T-cell (primary cell): ENCODE measurements around the gene ZNF37A. TPM values are rescaled to one million over a fixed set of nuclear protein-coding genes. Genes with fewer than 3 reads are reported as not detected.
"Not testable (repeated sequence)": the region's sequence is repeated elsewhere in the genome, so short reads cannot be mapped to it uniquely, and the experiment has no call there.

Experiments used
- ATAC-seq, 4 experiments: fragments of 200-7000 bp in 3 of 4; fragments of 150-1000 bp in 1 of 4; cut with Tn5 transposase; replicated peaks in 1 of 4; 1 replicate in 3 of 4; 2 replicates in 1 of 4; pipeline ENCODE4 v1.10.0; 2021; ENCODE audit warnings: moderate library complexity in 3 of 4, mild to moderate bottlenecking in 2 of 4, moderate number of reproducible peaks in 1 of 4
- CTCF ChIA-PET, 2 donors: fragments of 300-600 bp; sonication (Branson Sonifier 250); formaldehyde crosslinking; loops; one replicate each; lab custom pipeline; 2022; ENCODE audit warnings: antibody characterized with exemption in 2 of 2; lab: Charles Lee
- POLR2A ChIA-PET, 2 donors: fragments of 300-600 bp; sonication (Branson Sonifier 250); formaldehyde crosslinking; loops; one replicate each; lab custom pipeline; 2022; ENCODE audit warnings: antibody characterized with exemption in 2 of 2; lab: Charles Lee
- DNase-seq, 35 experiments: peaks; one replicate each; pipeline versions ENCODE4 v3.0.0 to v3.0.0-alpha.2; 2013 to 2023
- H3K27ac ChIP-seq: one replicate; pipeline ENCODE4 v1.5.1; 2013; ENCODE audit warnings: low read length
- H3K27me3 ChIP-seq, 2 experiments: replicated peaks in 1 of 2; 1 replicate in 1 of 2; 2 replicates in 1 of 2; pipeline versions ENCODE4 v1.6.1 to v1.7.0; 2013; ENCODE audit warnings: low read length in 1 of 2, mixed read lengths in 1 of 2; ENCODE audit not compliant: control insufficient read depth in 2 of 2, insufficient read depth in 2 of 2; ENCODE audit errors: extremely low read depth in 1 of 2
- H3K36me3 ChIP-seq, 2 donors: 1 replicate in 1 of 2; 2 replicates in 1 of 2; pipeline versions ENCODE4 v1.6.1 to v1.7.0; 2013; ENCODE audit warnings: low read length in 1 of 2; ENCODE audit not compliant: control insufficient read depth in 2 of 2, insufficient read depth in 1 of 2; ENCODE audit errors: extremely low read depth in 1 of 2
- H3K4me1 ChIP-seq, 2 experiments: 1 replicate in 1 of 2; 2 replicates in 1 of 2; pipeline versions ENCODE4 v1.6.1 to v1.7.0; 2013; ENCODE audit warnings: low read length in 2 of 2, mixed read lengths in 1 of 2; ENCODE audit not compliant: insufficient read depth in 2 of 2, control insufficient read depth in 1 of 2; ENCODE audit errors: extremely low read depth in 1 of 2
- H3K4me3 ChIP-seq, 2 donors: 1 replicate in 1 of 2; 2 replicates in 1 of 2; pipeline versions ENCODE4 v1.5.1 to v1.7.0; 2013; ENCODE audit warnings: mild to moderate bottlenecking in 2 of 2, low read length in 1 of 2, moderate library complexity in 1 of 2; ENCODE audit not compliant: control insufficient read depth in 1 of 2; ENCODE audit errors: extremely low read depth in 1 of 2
- H3K9me3 ChIP-seq: 2 replicates; pipeline ENCODE4 v1.7.0; 2013
- H3K27ac Mint-ChIP-seq, 2 donors: one replicate each; pipeline ENCODE4 v1.8.0; 2020 to 2021; ENCODE audit warnings: mild to moderate bottlenecking in 2 of 2, mixed read lengths in 2 of 2
- H3K27me3 Mint-ChIP-seq, 2 donors: one replicate each; pipeline ENCODE4 v1.8.0; 2021 to 2022; ENCODE audit warnings: mixed read lengths in 2 of 2
- H3K36me3 Mint-ChIP-seq: one replicate; pipeline ENCODE4 v1.8.0; 2021; ENCODE audit warnings: mixed read lengths
- H3K4me1 Mint-ChIP-seq, 3 donors: one replicate each; pipeline ENCODE4 v1.8.0; 2020 to 2022; ENCODE audit warnings: mixed read lengths in 3 of 3, mild to moderate bottlenecking in 1 of 3
- H3K4me3 Mint-ChIP-seq, 3 donors: one replicate each; pipeline ENCODE4 v1.8.0; 2020 to 2022; ENCODE audit warnings: mild to moderate bottlenecking in 3 of 3, mixed read lengths in 3 of 3, moderate library complexity in 3 of 3
- H3K9me3 Mint-ChIP-seq, 3 donors: one replicate each; pipeline ENCODE4 v1.8.0; 2020 to 2022; ENCODE audit warnings: mixed read lengths in 3 of 3
- WGBS: methylation state at CpG from one replicate; pipeline ENCODE4 v1.1.5; 2013; ENCODE audit warnings: missing lambda C conversion rate; ENCODE audit not compliant: insufficient coverage; 5-methylcytosine and 5-hydroxymethylcytosine counted together
- total RNA-seq, 35 experiments: library from RNA in 6 of 35; stranded (reverse) in 6 of 35; fragments of 120-200 nt in 1 of 35; gene quantifications; one replicate each; pipeline versions ENCODE4 v1.2.1 to v1.2.4 and lab custom pipeline; 2013 to 2026

The ZNF37A gene
- total RNA-seq (10 to 100 TPM; 15.9 to 23.8 (median 22.6) TPM), total RNA-seq (lab: John Stamatoyannopoulos, UW) (18.4 to 110 (median 66.9) reads per million in 29 experiments)
- 16.5 TPM for total RNA-seq (2013)

DNA sequence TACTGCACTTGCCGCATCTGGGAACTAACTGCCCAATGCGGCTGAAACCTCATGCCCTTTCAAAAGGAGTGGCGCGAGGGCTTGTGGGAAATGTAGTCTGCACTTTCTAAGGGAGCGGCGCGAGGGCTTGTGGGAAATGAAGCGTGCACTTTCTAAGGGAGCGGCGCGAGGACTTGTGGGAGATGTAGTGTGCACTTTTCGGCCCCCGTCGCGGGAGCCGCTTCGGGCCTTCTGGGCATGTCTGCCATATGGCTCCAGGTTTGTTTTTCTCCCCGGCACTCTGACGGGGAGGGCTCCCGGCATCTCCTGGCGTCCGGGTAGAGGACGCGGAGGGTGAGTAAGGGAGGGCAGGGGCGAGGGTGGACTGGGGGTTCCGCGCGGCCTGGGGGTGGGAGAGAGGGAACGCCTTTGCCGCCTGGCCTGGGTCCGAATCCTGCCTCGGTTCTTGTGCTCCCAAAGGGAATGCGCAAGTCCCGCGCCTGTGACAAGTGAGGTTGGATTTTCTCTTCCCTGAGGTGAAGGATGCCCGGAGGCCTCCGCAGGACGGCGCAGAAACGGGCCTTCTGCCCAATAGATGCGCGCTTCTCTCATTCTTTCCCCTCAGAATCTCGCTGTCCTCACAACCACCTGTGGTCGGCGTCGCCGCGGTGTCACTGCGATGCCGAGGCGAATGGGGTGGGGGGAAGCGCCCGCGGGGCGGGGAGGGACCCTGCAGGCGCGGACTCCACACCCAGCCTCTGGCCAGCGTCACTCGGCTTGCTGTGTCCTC is at the start of gene ZNF37A:
Gene ZNF37A, plus strand, starts transcription at position 180 of the 769 bp plus-strand sequence. CDS start 2,281 bp downstream, outside the sequence.
- POLR2A ChIA-PET = interaction anchor here in 1 of 2 donors (3.0 kb wide), 1 partner anchor 84 kb away, joined by 9 read pairs; the partner anchor contains the start of gene ZNF33A
- Histone ChIP-seq H3K27ac (peak within 1 kb of the TSS; percentile 87), H3K4me3 (peak within 1 kb of the TSS; percentile 85 to 88), H3K27me3 (no peaks in the 10 kb centered on the region), H3K4me1 (peaks cover 4 to 24% of the 10 kb centered on the region in 2 experiments), H3K36me3 (peaks cover 4 to 17% of the 10 kb centered on the region in 2 donors), H3K9me3 (no peaks in the 10 kb centered on the region)
- H3K9me3 Mint-ChIP-seq = peaks cover 4 to 9% (median 8%) of the 10 kb centered on the region in 3 donors
- H3K36me3 Mint-ChIP-seq = peaks cover 40% of the 10 kb centered on the region
- peaks cover 34 to 39% (median 35%) of the 10 kb centered on the region in 3 donors for H3K4me1 Mint-ChIP-seq
- H3K27ac Mint-ChIP-seq = peak within 1 kb of the TSS; percentile 84 to 94
- peak; percentile 77 to 96 (median 86) for DNase-seq
- no peaks in the 10 kb centered on the region for H3K27me3 Mint-ChIP-seq
- peak within 1 kb of the TSS; percentile 83 to 92 (median 90) for H3K4me3 Mint-ChIP-seq
- ATAC-seq = peak; percentile 97 to 98 (median 98)
- CTCF ChIA-PET = interaction anchor here (1.2 to 2.2 kb wide), 2 partner anchors 117 to 118 kb away, joined by 3 to 10 read pairs; partner anchors contain the start of gene ZNF25 (in 2 of the 2)
- WGBS = under 1% methylated on average over 49 of the region's 59 CpGs

DNA sequence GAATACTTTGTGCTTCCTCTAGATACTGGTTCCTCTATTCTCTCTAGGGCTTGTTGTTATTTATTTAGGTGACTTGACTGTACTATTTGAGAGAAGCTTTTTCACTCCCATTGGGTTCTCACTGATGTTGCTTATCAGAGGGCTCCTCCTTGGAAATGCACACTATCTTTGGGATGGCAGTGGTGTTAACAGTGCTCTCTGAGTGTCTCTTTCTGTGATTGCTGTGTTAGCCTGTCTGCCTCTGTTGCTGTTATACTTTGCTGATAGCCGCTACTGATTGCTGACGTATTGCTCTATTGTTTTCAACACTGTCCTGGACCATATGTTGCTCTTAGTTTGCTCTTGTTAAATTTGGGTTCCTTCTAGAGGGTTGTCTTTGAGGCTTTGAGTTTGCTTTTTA is 49.0 kb upstream of the ZNF37A start:
- ATAC-seq = no peak

DNA sequence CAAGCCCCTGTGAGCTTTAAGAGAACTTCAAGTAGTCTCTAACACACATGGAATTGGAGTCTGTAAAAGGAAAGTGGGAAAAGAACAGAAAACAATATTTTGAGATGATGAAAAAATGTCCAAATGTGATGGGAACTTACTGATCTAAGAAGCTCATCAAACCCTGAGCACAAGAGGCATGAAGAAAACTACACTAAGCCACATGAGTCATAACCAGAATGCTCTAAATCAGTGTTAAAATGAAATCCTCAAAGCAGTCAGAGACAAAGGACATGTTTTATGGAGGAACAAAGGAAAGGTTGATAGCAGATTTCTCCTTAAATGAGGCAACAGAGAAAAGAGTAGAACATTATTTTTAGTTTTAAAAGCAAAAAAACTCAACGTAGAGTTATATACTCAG is 46.5 kb upstream of the ZNF37A start:
- no CpG with 5 or more reads among the region's 1 CpG for WGBS
- Histone ChIP-seq H3K9me3 (peaks cover 2% of the 10 kb centered on the region), H3K4me3 (no peak overlapping the region), H3K27me3 (no peaks in the 10 kb centered on the region), H3K36me3 (peaks cover 0 to 16% of the 10 kb centered on the region in 2 donors), H3K27ac (no peak overlapping the region), H3K4me1 (peaks cover 0 to 2% of the 10 kb centered on the region in 2 experiments)
- ATAC-seq (no peak), DNase-seq (no peak)
- peaks cover 5 to 31% (median 22%) of the 10 kb centered on the region in 3 donors for H3K9me3 Mint-ChIP-seq
- POLR2A ChIA-PET = no interaction called here
- H3K4me1 Mint-ChIP-seq = peaks cover 19 to 23% (median 23%) of the 10 kb centered on the region in 3 donors
- peaks cover 83% of the 10 kb centered on the region for H3K36me3 Mint-ChIP-seq
- H3K27me3 Mint-ChIP-seq = no peaks in the 10 kb centered on the region
- no peak overlapping the region for H3K4me3 Mint-ChIP-seq
- CTCF ChIA-PET = interaction anchor here in 1 of 2 donors (0.6 kb wide), 1 partner anchor 29 kb away, joined by 3 read pairs; no protein-coding TSS in a partner anchor
- H3K27ac Mint-ChIP-seq = no peak overlapping the region

More for the DNA sequence above, 49.0 kb upstream of the ZNF37A start:
- Mint-ChIP-seq H3K4me1 (peaks cover 31 to 36% (median 34%) of the 10 kb centered on the region in 3 donors), H3K9me3 (peaks cover 5 to 22% (median 21%) of the 10 kb centered on the region in 3 donors), H3K27ac (no peak overlapping the region), H3K36me3 (peaks cover 81% of the 10 kb centered on the region), H3K4me3 (no peak overlapping the region), H3K27me3 (no peaks in the 10 kb centered on the region)
- H3K27ac ChIP-seq = no peak overlapping the region
- H3K4me3 ChIP-seq = no peak overlapping the region
- H3K9me3 ChIP-seq = no peaks in the 10 kb centered on the region
- DNase-seq = no peak
- H3K36me3 ChIP-seq = peaks cover 0 to 20% of the 10 kb centered on the region in 2 donors
- no peaks in the 10 kb centered on the region for H3K27me3 ChIP-seq
- CTCF ChIA-PET = no interaction called here
- WGBS = no CpG with 5 or more reads among the region's 2 CpGs
- POLR2A ChIA-PET = interaction anchor here in 1 of 2 donors (0.7 kb wide), 1 partner anchor 30 kb away, joined by 4 read pairs; no protein-coding TSS in a partner anchor
- peaks cover 2% of the 10 kb centered on the region in 2 experiments for H3K4me1 ChIP-seq

DNA sequence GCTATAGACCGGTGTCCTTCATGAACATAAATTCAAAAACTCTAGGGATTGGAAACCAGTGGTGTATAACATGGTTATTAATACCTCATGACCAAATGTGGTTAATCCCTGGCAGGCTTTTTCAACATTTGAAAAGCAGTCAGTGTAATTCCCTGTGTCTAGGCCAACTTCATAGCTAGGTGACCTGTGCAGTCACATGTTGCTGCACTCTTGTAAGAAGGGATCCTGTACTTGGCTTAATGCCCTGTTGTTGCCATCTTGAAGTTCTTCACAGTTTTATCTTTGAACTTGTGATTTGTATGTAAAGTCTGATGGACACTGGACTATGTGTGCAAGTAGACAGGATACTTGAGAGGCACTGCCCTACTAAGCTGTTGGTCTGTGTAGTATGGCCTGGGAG is 43.9 kb upstream of the ZNF37A start:
- Mint-ChIP-seq H3K27me3 (no peaks in the 10 kb centered on the region), H3K36me3 (peaks cover 88% of the 10 kb centered on the region), H3K9me3 (peaks cover 17 to 55% (median 41%) of the 10 kb centered on the region in 3 donors), H3K27ac (no peak overlapping the region), H3K4me1 (peaks cover 2 to 7% (median 4%) of the 10 kb centered on the region in 3 donors), H3K4me3 (no peak overlapping the region)
- peaks cover 18% of the 10 kb centered on the region for H3K9me3 ChIP-seq
- no CpG with 5 or more reads among the region's 1 CpG for WGBS
- H3K4me1 ChIP-seq = no peaks in the 10 kb centered on the region
- ChIA-PET CTCF (no interaction called here), POLR2A (interaction anchor here in 1 of 2 donors (0.6 kb wide), 2 partner anchors 54 to 181 kb away, joined by 8 to 10 read pairs; no protein-coding TSS in a partner anchor)
- DNase-seq (no peak), ATAC-seq (no peak)
- no peak overlapping the region for H3K27ac ChIP-seq
- peaks cover 8 to 30% of the 10 kb centered on the region in 2 donors for H3K36me3 ChIP-seq
- H3K27me3 ChIP-seq = no peaks in the 10 kb centered on the region
- no peak overlapping the region for H3K4me3 ChIP-seq

DNA sequence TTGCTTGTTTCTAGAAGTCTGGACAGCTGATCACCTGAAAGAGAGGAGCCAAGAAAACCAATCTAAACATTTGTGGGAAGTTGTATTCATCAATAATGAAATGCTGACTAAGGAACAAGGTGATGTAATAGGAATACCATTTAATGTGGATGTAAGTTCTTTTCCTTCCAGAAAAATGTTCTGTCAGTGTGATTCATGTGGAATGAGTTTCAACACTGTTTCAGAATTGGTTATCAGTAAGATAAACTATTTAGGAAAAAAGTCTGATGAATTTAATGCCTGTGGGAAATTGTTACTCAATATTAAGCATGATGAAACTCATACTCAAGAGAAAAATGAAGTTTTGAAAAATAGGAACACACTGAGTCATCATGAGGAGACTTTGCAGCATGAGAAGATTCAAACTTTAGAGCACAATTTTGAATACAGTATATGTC is 39.8 kb upstream of the ZNF37A start:
- Histone ChIP-seq H3K4me1 (no peaks in the 10 kb centered on the region), H3K4me3 (no peak overlapping the region), H3K9me3 (peaks cover 30% of the 10 kb centered on the region), H3K27ac (no peak overlapping the region), H3K36me3 (peaks cover 17 to 45% of the 10 kb centered on the region in 2 donors), H3K27me3 (no peaks in the 10 kb centered on the region)
- POLR2A ChIA-PET = no interaction called here
- CTCF ChIA-PET = no interaction called here
- peaks cover 17 to 79% (median 54%) of the 10 kb centered on the region in 3 donors for H3K9me3 Mint-ChIP-seq
- DNase-seq = no peak
- no peak overlapping the region for H3K27ac Mint-ChIP-seq
- H3K4me3 Mint-ChIP-seq = no peak overlapping the region
- peaks cover 90% of the 10 kb centered on the region for H3K36me3 Mint-ChIP-seq
- H3K4me1 Mint-ChIP-seq = no peaks in the 10 kb centered on the region
- ATAC-seq = no peak
- no peaks in the 10 kb centered on the region for H3K27me3 Mint-ChIP-seq

DNA sequence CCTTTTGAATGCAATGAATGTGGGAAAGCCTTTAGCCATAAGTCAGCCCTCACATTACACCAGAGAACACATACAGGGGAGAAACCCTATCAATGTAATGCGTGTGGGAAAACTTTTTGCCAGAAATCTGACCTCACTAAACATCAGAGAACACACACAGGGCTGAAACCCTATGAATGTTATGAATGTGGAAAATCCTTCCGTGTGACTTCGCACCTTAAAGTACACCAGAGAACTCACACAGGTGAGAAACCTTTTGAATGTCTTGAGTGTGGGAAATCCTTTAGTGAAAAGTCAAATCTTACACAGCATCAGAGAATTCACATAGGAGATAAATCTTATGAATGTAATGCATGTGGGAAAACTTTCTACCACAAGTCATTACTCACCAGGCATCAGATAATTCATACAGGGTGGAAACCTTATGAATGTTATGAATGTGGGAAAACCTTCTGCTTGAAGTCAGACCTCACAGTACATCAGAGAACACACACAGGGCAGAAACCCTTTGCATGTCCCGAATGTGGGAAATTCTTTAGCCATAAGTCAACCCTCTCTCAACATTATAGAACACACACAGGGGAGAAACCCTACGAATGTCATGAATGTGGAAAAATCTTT is 38.8 kb upstream of the ZNF37A start:
- H3K36me3 Mint-ChIP-seq = peaks cover 89% of the 10 kb centered on the region
- H3K27ac Mint-ChIP-seq, H3K27ac ChIP-seq, H3K4me1 Mint-ChIP-seq, POLR2A ChIA-PET, H3K4me1 ChIP-seq, DNase-seq, CTCF ChIA-PET, H3K4me3 ChIP-seq, ATAC-seq, H3K27me3 ChIP-seq, H3K27me3 Mint-ChIP-seq: not testable (repeated sequence)
- peaks cover 30% of the 10 kb centered on the region for H3K9me3 ChIP-seq
- H3K4me3 Mint-ChIP-seq = peak overlapping the region in 1 of 3 donors; percentile 13
- H3K9me3 Mint-ChIP-seq = peaks cover 18 to 78% (median 57%) of the 10 kb centered on the region in 3 donors
- no CpG with 5 or more reads among the region's 5 CpGs for WGBS
- peaks cover 17 to 48% of the 10 kb centered on the region in 2 donors for H3K36me3 ChIP-seq
